K562 (cell line): ENCODE data around the gene YPEL4. TPM values are rescaled to one million over a fixed set of nuclear protein-coding genes. Genes with fewer than 3 reads are reported as not detected.

Experiments used
- BCL6 ChIP-seq: fragments of 250-450 bp; sonication (Bioruptor Pico); IDR thresholded peaks from 2 replicates; pipeline ENCODE4 v1.4.0; 2020
- EP400 ChIP-seq: fragments of 450-650 bp; IDR thresholded peaks from 2 replicates; pipeline ENCODE4 v1.6.1; 2017; ENCODE audit warnings: antibody characterized with exemption, mild to moderate bottlenecking, moderate library complexity
- ESRRB ChIP-seq: fragments of 250-450 bp; sonication (Bioruptor Pico); IDR thresholded peaks from 2 replicates; pipeline ENCODE4 v1.5.0; 2020; ENCODE audit warnings: mild to moderate bottlenecking, moderate library complexity, borderline replicate concordance
- ETV5 ChIP-seq: sonication (generic); formaldehyde crosslinking; IDR thresholded peaks from 2 replicates; pipeline ENCODE4 v1.4.0; 2020; ENCODE audit warnings: low read depth, mild to moderate bottlenecking, missing genetic modification reagents
- FUS ChIP-seq: fragments of 200-400 bp; formaldehyde crosslinking; optimal IDR thresholded peaks from 2 replicates; pipeline ENCODE3; 2017; ENCODE audit warnings: low read depth, low read length
- IFI16 ChIP-seq: fragments of 250-450 bp; sonication (Bioruptor Pico); IDR thresholded peaks from 2 replicates; pipeline ENCODE4 v2.1.2; 2022; ENCODE audit warnings: mild to moderate bottlenecking, inconsistent platforms
- KLF6 ChIP-seq: fragments of 250-450 bp; sonication (Bioruptor Pico); IDR thresholded peaks from 2 replicates; pipeline ENCODE4 v1.4.0; 2020; ENCODE audit warnings: mild to moderate bottlenecking, moderate library complexity, borderline replicate concordance
- NCOA4 ChIP-seq: fragments of 450-650 bp; IDR thresholded peaks from 2 replicates; pipeline ENCODE4 v1.6.1; 2018; ENCODE audit warnings: mild to moderate bottlenecking; ENCODE audit not compliant: partially characterized antibody
- NFE2 ChIP-seq: IDR thresholded peaks from 2 replicates; pipeline ENCODE4 v1.6.1; 2014; ENCODE audit warnings: antibody characterized with exemption, low read depth
- POLR2G ChIP-seq: fragments of 200-400 bp; formaldehyde crosslinking; IDR thresholded peaks from 2 replicates; pipeline ENCODE4 v1.6.1; 2017; ENCODE audit warnings: low read depth, mild to moderate bottlenecking, antibody characterized with exemption, low read length, moderate library complexity
- RBM22 ChIP-seq: fragments of 200-400 bp; formaldehyde crosslinking; IDR thresholded peaks from 2 replicates; pipeline ENCODE4 v1.6.1; 2018; ENCODE audit warnings: low read length, low read depth; ENCODE audit not compliant: poor library complexity, severe bottlenecking
- SRSF3 ChIP-seq: fragments of 200-400 bp; formaldehyde crosslinking; IDR thresholded peaks from 2 replicates; pipeline ENCODE4 v1.6.1; 2016; ENCODE audit warnings: mild to moderate bottlenecking, low read length, moderate library complexity; ENCODE audit not compliant: insufficient read depth
- TAL1 ChIP-seq: fragments of 450-650 bp; IDR thresholded peaks from 2 replicates; pipeline ENCODE4 v1.6.1; 2016; ENCODE audit warnings: mild to moderate bottlenecking
- ZKSCAN1 ChIP-seq: fragments of 150-350 bp; IDR thresholded peaks from 2 replicates; pipeline ENCODE4 v1.6.1; 2016; ENCODE audit warnings: low read depth, low read length
- ZNF121 ChIP-seq: sonication (generic); formaldehyde crosslinking; conservative IDR thresholded peaks from 2 replicates; pipeline ENCODE4 v1.8.0; 2022; ENCODE audit warnings: missing genetic modification reagents
- ZNF282 ChIP-seq: sonication (generic); formaldehyde crosslinking; IDR thresholded peaks from 2 replicates; pipeline ENCODE4 v1.8.1; 2023; ENCODE audit warnings: missing genetic modification reagents
- ZNF445 ChIP-seq: fragments of 250-450 bp; sonication (Bioruptor Pico); IDR thresholded peaks from 2 replicates; pipeline ENCODE4 v1.4.0; 2020; ENCODE audit warnings: low read depth, mild to moderate bottlenecking, moderate library complexity
- polyA plus RNA-seq, 8 experiments: library from polyadenylated mRNA; depleted of rRNA in 4 of 8; stranded (reverse) in 5 of 8; unstranded in 3 of 8; fragments of >200 nt; fragmentation: Nextera tagmentation in 2 of 8; fragmentation: Illumina TruSeq in 1 of 8; extraction: Ambion mirVana in 2 of 8; extraction: Trizol in 1 of 8; gene quantifications; 2 replicates each; pipeline versions ENCODE4 v1.2.1 to v1.2.3, GENCODE V29; 2011 to 2014; ENCODE audit warnings: inconsistent platforms in 1 of 8, missing spikeins in 1 of 8
- total RNA-seq, 7 experiments: library from RNA; depleted of rRNA in 6 of 7; stranded (reverse); fragments of >200 nt in 6 of 7; fragmentation: Illumina TruSeq in 2 of 7; extraction: Trizol in 2 of 7; gene quantifications; 2 replicates each; pipeline versions ENCODE4 v1.2.1 to v1.2.3, GENCODE V29; 2011 to 2021; ENCODE audit warnings: low replicate concordance in 1 of 7
- TF ChIP-seq, protein P1 (sequence below), 2 experiments: fragments of 450-650 bp in 1 of 2; sonication (generic) in 1 of 2; formaldehyde crosslinking in 1 of 2; IDR thresholded peaks in 1 of 2; conservative IDR thresholded peaks in 1 of 2; 2 replicates each; pipeline versions ENCODE4 v1.6.1 to v1.8.1; 2016 to 2023; ENCODE audit warnings: mild to moderate bottlenecking in 2 of 2, moderate library complexity in 2 of 2, inconsistent platforms in 1 of 2, missing genetic modification reagents in 1 of 2
- TF ChIP-seq, protein P2 (sequence below): fragments of 450-650 bp; IDR thresholded peaks from 2 replicates; pipeline ENCODE4 v1.6.1; 2016; ENCODE audit warnings: missing biosample characterization, missing genetic modification characterization
- TF ChIP-seq, protein P3 (sequence below): fragments of 450-650 bp; IDR thresholded peaks from one replicate; pipeline ENCODE4 v1.6.1; 2018; ENCODE audit warnings: mild to moderate bottlenecking, moderate library complexity; ENCODE audit not compliant: partially characterized antibody
- TF ChIP-seq, protein P4 (sequence below), 2 experiments: IDR thresholded peaks in 1 of 2; conservative IDR thresholded peaks in 1 of 2; 2 replicates each; pipeline ENCODE4 v1.6.1; 2016; ENCODE audit warnings: low read depth in 2 of 2, mild to moderate bottlenecking in 1 of 2, missing compliant biosample characterization in 1 of 2, missing genetic modification characterization in 1 of 2, moderate library complexity in 1 of 2

The YPEL4 gene
- total and polyA plus RNA-seq, 9 of the 15 experiments (the other 6 are each of a cell fraction or from before 2014, with no cell fraction given) = 0.07 to 1.4 (median 0.40) TPM; not detected in 2

DNA sequence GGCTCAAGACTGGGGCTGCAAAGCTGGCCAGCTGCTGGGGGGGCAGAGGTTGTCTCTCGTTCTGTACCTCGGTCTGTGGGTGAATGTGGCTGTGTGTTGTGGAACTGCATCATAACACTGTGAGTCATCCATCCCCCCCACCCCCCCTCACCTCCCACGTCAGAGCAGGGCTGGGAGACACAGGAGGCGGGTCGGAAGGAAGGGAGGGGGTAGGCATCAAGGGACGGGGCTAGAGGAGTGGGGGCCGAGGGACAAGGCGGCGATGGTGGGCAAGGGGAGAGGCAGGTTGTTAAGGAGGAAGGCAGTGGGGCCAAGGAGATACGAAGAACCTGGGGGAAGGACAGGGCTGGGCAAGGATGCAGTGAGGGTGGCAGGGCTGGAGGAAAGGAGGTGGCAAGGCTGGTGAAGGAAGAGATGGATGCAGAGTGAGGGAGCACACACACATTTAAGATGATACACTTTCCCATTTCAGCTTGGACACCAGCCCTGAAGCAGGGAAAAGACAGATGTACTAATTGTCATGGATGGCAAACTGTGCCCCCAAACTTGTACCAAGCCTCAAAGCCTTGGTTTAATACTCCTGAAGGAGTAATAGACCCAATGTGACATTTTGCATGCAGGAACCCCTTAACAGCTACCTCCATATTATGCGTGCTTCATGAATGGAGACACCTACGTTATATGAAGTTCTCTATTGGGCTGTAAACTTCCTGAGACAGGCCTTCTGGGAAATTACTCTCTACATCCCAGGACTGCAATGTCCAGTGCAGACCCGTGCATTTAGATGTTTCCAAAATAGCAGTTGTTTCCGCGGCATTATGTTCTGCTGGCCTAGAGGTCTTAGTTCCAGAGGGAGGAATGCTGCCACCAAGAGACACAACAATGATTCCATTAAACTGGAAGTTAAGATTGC lies at the start of gene YPEL4 (continued):
- TF ChIP-seq, protein P1, sequence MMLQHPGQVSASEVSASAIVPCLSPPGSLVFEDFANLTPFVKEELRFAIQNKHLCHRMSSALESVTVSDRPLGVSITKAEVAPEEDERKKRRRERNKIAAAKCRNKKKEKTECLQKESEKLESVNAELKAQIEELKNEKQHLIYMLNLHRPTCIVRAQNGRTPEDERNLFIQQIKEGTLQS (IDR thresholded peaks at IDR 0.05) = peak; percentile 62
- TF ChIP-seq, protein P1 (CRISPR knock-in tag; conservative IDR thresholded peaks at IDR 0.05) = no peak
- TF ChIP-seq ETV5 (CRISPR knock-in tag) (no peak), IFI16 (CRISPR knock-in tag) (no peak), NCOA4 (no peak), ESRRB (CRISPR knock-in tag) (no peak), POLR2G (no peak), SRSF3 (no peak), RBM22 (no peak), BCL6 (CRISPR knock-in tag) (no peak), ZNF121 (CRISPR knock-in tag) (no peak), TAL1 (no peak), ZNF445 (CRISPR knock-in tag) (no peak), ZKSCAN1 (no peak), ZNF282 (CRISPR knock-in tag) (no peak), KLF6 (CRISPR knock-in tag) (no peak), EP400 (no peak), NFE2 (no peak), FUS (no peak)
- TF ChIP-seq, protein P2, sequence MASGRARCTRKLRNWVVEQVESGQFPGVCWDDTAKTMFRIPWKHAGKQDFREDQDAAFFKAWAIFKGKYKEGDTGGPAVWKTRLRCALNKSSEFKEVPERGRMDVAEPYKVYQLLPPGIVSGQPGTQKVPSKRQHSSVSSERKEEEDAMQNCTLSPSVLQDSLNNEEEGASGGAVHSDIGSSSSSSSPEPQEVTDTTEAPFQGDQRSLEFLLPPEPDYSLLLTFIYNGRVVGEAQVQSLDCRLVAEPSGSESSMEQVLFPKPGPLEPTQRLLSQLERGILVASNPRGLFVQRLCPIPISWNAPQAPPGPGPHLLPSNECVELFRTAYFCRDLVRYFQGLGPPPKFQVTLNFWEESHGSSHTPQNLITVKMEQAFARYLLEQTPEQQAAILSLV = no peak
- TF ChIP-seq, protein P3, sequence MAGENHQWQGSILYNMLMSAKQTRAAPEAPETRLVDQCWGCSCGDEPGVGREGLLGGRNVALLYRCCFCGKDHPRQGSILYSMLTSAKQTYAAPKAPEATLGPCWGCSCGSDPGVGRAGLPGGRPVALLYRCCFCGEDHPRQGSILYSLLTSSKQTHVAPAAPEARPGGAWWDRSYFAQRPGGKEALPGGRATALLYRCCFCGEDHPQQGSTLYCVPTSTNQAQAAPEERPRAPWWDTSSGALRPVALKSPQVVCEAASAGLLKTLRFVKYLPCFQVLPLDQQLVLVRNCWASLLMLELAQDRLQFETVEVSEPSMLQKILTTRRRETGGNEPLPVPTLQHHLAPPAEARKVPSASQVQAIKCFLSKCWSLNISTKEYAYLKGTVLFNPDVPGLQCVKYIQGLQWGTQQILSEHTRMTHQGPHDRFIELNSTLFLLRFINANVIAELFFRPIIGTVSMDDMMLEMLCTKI = no peak
- TF ChIP-seq, protein P4, sequence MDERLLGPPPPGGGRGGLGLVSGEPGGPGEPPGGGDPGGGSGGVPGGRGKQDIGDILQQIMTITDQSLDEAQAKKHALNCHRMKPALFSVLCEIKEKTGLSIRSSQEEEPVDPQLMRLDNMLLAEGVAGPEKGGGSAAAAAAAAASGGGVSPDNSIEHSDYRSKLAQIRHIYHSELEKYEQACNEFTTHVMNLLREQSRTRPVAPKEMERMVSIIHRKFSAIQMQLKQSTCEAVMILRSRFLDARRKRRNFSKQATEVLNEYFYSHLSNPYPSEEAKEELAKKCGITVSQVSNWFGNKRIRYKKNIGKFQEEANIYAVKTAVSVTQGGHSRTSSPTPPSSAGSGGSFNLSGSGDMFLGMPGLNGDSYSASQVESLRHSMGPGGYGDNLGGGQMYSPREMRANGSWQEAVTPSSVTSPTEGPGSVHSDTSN (CRISPR knock-in tag; IDR thresholded peaks at IDR 0.05; ENCODE audit: low read depth) = no peak
- TF ChIP-seq, protein P4 (tag; conservative IDR thresholded peaks at IDR 0.05; ENCODE audit: low read depth) = no peak
